Glutamatergic neuron (in vitro differentiated cells): Measurements from ENCODE around the gene SRGAP2B. TPM values are rescaled to one million over a fixed set of nuclear protein-coding genes. Genes with fewer than 3 reads are reported as not detected.
"Not testable (repeated sequence)": the region's sequence is repeated elsewhere in the genome, so short reads cannot be mapped to it uniquely, and the experiment has no call there.

ENCODE experiments used
- DNase-seq: peaks from one replicate; pipeline ENCODE4 v3.0.0; 2022
- H3K27ac Mint-ChIP-seq: one replicate; pipeline ENCODE4 v1.8.0; 2020; ENCODE audit warnings: mild to moderate bottlenecking, mixed read lengths, inconsistent platforms; ENCODE audit not compliant: unreplicated experiment
- H3K27me3 Mint-ChIP-seq: one replicate; pipeline ENCODE4 v1.8.0; 2020; ENCODE audit warnings: mild to moderate bottlenecking, moderate library complexity, mixed read lengths, inconsistent platforms; ENCODE audit not compliant: unreplicated experiment
- H3K36me3 Mint-ChIP-seq: one replicate; pipeline ENCODE4 v1.8.0; 2020; ENCODE audit warnings: mild to moderate bottlenecking, mixed read lengths, inconsistent platforms; ENCODE audit not compliant: unreplicated experiment
- H3K4me1 Mint-ChIP-seq: one replicate; pipeline ENCODE4 v1.8.0; 2020; ENCODE audit warnings: mild to moderate bottlenecking, low read depth, mixed read lengths, inconsistent platforms; ENCODE audit not compliant: unreplicated experiment
- H3K4me3 Mint-ChIP-seq: one replicate; pipeline ENCODE4 v1.8.0; 2020; ENCODE audit warnings: mild to moderate bottlenecking, mixed read lengths, inconsistent platforms; ENCODE audit not compliant: unreplicated experiment
- H3K9me3 Mint-ChIP-seq: one replicate; pipeline ENCODE4 v1.8.0; 2020; ENCODE audit warnings: mild to moderate bottlenecking, moderate library complexity, mixed read lengths, inconsistent platforms; ENCODE audit not compliant: unreplicated experiment
- total RNA-seq: library from RNA; stranded (reverse); fragmentation: NEBNext Ultra II Directional; extraction: Animal tissue kit (Norgen Biotek cat#: 25700); gene quantifications from one replicate; pipeline ENCODE4 v1.2.1, GENCODE V29; 2021; ENCODE audit not compliant: unreplicated experiment

The SRGAP2B gene
- total RNA-seq, 1 donor from 2014 or later, result 17.8 TPM

- H3K27ac Mint-ChIP-seq, H3K36me3 Mint-ChIP-seq, DNase-seq, H3K4me1 Mint-ChIP-seq, H3K27me3 Mint-ChIP-seq, H3K4me3 Mint-ChIP-seq, H3K9me3 Mint-ChIP-seq: not testable (repeated sequence)
Observed at GRCh38 chr1:144979960-144980595, 115.0 kb downstream of the SRGAP2B start.

GRCh38 chr1:144977856-144978255 lies 117.3 kb downstream of the SRGAP2B start:
- H3K4me3 Mint-ChIP-seq, H3K36me3 Mint-ChIP-seq, H3K9me3 Mint-ChIP-seq, DNase-seq, H3K27me3 Mint-ChIP-seq, H3K27ac Mint-ChIP-seq, H3K4me1 Mint-ChIP-seq: not testable (repeated sequence)

- not testable (repeated sequence) for DNase-seq, H3K27ac Mint-ChIP-seq, H3K4me3 Mint-ChIP-seq
Observed at GRCh38 chr1:144971936-144972335, 123.2 kb downstream of the SRGAP2B start.

GRCh38 chr1:144966488-144966887 lies 128.6 kb downstream of the SRGAP2B start:
- not testable (repeated sequence) for H3K36me3 Mint-ChIP-seq, H3K4me3 Mint-ChIP-seq, H3K27me3 Mint-ChIP-seq, H3K4me1 Mint-ChIP-seq, H3K9me3 Mint-ChIP-seq, DNase-seq, H3K27ac Mint-ChIP-seq

More at GRCh38 chr1:144971936-144972335, 123.2 kb downstream of the SRGAP2B start:
- H3K9me3 Mint-ChIP-seq, H3K4me1 Mint-ChIP-seq, H3K27me3 Mint-ChIP-seq, H3K36me3 Mint-ChIP-seq: not testable (repeated sequence)

- not testable (repeated sequence) for DNase-seq, H3K4me1 Mint-ChIP-seq, H3K36me3 Mint-ChIP-seq, H3K9me3 Mint-ChIP-seq, H3K27ac Mint-ChIP-seq, H3K4me3 Mint-ChIP-seq, H3K27me3 Mint-ChIP-seq
Observed at GRCh38 chr1:144964765-144965164, 130.4 kb downstream of the SRGAP2B start.

- H3K4me1 Mint-ChIP-seq, H3K9me3 Mint-ChIP-seq, H3K27ac Mint-ChIP-seq, H3K36me3 Mint-ChIP-seq, DNase-seq, H3K4me3 Mint-ChIP-seq, H3K27me3 Mint-ChIP-seq: not testable (repeated sequence)
Observed at GRCh38 chr1:144964186-144964585, 130.9 kb downstream of the SRGAP2B start.

- H3K27me3 Mint-ChIP-seq, H3K27ac Mint-ChIP-seq, H3K4me1 Mint-ChIP-seq, H3K36me3 Mint-ChIP-seq, H3K9me3 Mint-ChIP-seq, DNase-seq, H3K4me3 Mint-ChIP-seq: not testable (repeated sequence)
Observed at GRCh38 chr1:144963571-144963970, 131.6 kb downstream of the SRGAP2B start.

- H3K36me3 Mint-ChIP-seq, H3K27me3 Mint-ChIP-seq, DNase-seq, H3K4me1 Mint-ChIP-seq, H3K9me3 Mint-ChIP-seq, H3K4me3 Mint-ChIP-seq, H3K27ac Mint-ChIP-seq: not testable (repeated sequence)
Observed at GRCh38 chr1:144961604-144962583, 133.2 kb downstream of the SRGAP2B start.

GRCh38 chr1:144960929-144961488 lies 134.1 kb downstream of the SRGAP2B start:
- H3K27me3 Mint-ChIP-seq, H3K9me3 Mint-ChIP-seq, H3K4me3 Mint-ChIP-seq: not testable (repeated sequence)

GRCh38 chr1:144948390-144948789 lies 146.7 kb downstream of the SRGAP2B start:
- not testable (repeated sequence) for H3K9me3 Mint-ChIP-seq, H3K27ac Mint-ChIP-seq, H3K4me1 Mint-ChIP-seq, H3K27me3 Mint-ChIP-seq, H3K4me3 Mint-ChIP-seq, DNase-seq, H3K36me3 Mint-ChIP-seq

More at GRCh38 chr1:144960929-144961488, 134.1 kb downstream of the SRGAP2B start:
- H3K4me1 Mint-ChIP-seq, DNase-seq, H3K36me3 Mint-ChIP-seq, H3K27ac Mint-ChIP-seq: not testable (repeated sequence)

GRCh38 chr1:144947495-144947894 lies 147.6 kb downstream of the SRGAP2B start:
- not testable (repeated sequence) for H3K36me3 Mint-ChIP-seq, DNase-seq, H3K4me3 Mint-ChIP-seq, H3K27me3 Mint-ChIP-seq, H3K9me3 Mint-ChIP-seq, H3K27ac Mint-ChIP-seq, H3K4me1 Mint-ChIP-seq
